Epidermal melanocyte (primary cell): Measurements from ENCODE around the gene MAP4K4.

Source experiments
- DNase-seq: peaks from one replicate; pipeline ENCODE4 v3.0.0; 2011; ENCODE audit warnings: low spot score; ENCODE audit not compliant: insufficient read length

MAP4K4 gene

DNA sequence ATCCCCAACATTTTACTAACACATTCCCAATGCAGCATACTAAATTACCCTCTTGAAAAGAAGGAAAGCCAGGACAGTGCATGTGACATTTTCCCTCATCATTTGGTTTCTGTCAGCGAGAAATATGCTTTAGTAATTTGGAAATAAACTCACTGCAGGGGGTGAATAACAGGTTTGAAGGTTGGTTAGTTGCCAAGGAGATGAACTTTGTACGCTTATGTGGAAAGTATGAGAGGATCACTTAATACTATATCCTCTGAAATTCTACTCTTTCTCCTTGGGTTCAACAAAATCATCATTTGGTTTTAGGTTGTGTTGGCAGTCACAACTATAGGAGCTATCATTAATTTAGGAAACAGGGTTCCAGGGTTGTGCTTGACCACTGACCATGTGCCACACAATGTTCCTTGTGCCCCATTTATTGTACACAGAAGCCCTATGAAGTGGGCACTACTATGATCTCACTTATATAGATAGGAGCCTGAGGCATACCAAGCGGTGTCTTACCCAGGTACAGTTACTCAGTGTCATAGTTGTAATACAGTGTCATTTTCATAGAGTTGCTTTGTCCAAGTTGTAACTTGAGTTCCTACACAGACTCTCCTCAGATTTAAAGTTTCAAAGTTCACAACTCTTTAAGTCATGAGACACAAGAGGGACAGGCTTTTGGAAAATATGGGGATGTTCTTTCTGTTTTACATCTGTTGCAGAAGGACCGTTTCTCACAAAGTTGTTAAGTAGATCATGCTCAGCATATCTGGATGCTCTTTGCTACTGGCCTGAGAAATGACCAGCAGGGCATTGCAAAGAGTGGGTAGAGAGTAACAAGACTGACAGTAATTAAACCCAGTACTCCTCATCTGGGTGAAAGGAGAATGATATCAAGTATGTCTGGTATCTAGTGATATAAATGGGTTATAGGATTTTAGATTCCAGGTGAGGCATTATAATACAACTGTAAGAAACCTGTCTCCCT lies 91.8 kb downstream of the MAP4K4 start:
- DNase-seq: no peak

DNA sequence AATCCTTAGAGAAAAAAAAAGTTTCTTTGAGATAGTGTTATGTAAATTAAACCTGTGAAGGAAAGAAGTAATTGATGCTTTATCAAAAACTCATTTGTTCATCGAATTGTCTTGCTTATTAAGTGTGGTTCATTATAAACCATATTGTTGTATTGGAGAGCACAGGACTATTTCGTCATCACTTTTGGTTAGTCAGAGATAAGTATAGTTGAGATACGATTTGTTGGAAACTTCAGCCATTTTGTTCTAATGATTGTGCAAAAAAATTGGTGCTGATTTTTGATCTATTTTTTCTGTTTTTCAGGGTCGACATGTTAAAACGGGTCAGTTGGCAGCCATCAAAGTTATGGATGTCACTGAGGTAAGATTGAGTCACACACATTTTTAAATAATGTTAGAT lies 92.9 kb downstream of the MAP4K4 start:
- no peak for DNase-seq

DNA sequence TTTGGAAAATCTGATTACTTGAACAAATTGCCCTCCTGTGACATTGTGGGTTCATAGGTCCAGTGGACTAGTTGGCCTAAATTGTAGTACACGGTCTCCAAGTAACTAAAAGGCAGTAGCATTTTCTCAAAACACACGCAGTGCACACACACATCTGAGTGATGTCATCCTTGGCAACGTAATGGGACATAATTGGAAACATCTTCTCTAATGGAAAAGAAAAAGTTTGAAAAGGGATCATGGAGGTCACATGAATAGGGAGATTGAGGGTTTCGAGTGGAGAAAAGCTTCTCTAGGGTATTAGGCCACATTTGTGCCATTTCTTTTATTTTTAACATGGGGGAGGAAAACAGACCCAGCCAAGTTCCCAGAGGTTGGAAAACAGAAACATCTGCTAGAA lies 93.3 kb downstream of the MAP4K4 start:
- no peak for DNase-seq

DNA sequence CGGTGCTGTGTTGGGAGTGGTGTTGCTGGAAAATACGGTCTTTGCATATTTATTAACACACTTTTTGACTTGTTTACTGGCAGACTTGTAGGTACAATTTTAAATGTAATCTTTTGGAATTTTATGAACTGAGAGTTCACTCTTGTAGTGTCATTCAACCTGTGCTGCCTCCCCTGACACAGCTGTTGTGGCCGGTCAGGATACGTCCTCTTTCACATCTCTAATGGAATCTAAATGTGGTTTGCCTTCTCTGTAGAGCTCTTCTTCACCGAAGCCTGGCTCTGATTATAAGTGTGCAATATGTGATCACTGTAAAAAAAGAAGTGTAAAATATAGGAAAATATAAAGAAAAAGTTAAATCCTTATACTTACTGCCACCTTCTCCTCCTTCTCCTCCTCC lies 94.7 kb downstream of the MAP4K4 start:
- no peak for DNase-seq

DNA sequence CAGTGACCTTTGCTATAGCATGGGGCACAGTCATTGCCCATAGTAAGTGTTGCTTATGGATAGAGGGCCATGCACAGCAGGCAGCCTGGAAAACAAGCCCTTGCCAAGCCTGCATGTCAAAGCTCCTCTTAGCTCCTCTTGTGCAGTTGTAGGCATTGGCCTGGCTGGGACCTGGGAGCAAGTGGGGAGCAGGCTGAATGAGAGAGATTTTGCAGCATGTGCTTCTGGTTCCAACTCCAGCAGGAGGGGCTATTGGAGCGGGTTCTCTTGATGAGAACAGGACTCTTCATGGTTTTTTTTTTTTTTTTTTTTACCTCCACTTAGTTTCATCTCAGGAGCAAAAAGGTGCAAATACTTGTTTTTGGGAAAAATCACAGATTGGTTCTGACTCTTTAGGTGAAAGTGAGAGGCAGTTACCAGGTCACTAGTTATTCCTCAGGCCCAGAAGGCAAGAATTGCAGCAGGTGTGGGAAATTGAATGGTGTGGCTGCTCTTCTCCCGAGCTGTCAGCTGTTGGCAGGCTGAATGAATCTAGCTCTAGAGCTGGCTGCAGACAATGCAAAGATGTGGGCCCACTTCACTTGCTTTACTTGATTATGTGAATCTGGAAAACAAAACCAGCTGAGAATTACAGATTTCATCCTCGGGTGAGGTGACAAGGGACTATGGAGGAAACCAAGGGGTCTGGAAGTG lies 95.9 kb downstream of the MAP4K4 start:
- no peak for DNase-seq

DNA sequence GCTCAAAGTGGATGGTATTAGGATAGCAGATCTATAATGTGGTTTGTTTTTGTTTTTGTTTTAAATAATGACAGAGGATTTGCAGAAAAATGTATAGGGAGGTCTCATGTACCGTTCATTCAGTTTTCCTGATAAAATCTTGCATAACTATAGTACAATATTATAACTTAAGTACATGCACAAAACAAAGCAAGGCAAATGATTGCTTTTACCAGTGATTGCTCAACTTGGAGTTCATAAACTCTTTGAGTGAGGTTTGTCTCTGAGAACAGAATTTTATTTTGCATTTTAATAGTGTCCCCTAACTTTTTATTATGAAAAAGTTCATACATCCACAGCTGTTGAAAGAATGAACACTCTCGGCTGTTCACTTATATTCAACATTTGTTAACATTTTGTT lies 96.6 kb downstream of the MAP4K4 start:
- no peak for DNase-seq

DNA sequence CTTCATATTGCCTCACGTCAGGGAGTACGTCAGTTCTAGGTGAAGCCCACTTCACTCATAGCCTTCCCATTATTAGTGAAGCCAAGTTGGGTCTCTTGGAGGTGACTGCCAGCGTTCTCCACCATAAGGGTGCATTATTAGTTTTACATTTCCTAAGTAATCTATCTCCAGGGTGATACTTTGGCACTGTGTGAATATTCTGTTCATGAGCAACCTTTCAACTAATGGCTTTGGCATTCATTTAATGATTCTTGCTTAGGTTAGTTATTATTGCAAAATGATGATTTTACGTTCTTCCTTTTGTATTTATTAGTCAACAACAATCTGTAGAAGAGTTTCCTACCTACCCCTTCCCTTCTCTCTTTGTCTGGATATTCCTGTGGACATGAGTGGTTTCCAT lies 97.5 kb downstream of the MAP4K4 start:
- DNase-seq: no peak

DNA sequence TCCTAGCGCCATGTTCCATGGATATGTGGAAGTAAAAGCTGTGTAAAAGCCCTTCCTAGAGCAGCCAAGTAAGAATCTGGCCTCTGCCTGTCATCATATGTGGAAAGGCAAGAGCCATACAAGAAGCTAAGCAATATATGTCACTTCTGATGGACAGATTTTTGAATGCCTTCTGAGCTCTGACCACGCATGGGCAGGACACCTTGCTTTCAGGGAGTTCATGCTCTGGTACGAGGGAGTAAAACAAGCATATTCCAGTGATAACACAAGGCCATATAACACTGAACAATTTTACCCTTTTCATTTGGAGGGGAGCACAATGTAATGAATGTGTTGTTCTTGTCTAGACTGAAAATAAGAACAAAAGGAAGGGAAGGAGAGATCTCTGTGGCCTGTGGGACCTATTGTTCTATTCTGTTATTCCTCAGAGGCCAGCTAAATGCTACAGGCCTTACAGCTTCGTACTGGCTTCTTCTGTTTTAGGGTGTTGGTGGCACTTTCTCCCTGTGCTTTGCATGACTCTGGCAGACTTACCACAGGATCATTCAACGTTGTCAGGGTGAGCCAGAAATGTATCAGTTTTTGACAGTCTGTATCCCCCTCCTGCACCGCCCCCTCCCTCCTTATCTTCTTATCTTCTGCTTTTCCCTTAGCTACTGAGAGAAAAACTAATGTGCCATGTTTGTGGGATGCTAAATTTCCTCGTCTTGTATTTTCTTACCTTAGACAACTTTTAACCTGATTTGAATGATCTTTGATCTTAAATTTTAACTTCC lies 99.5 kb downstream of the MAP4K4 start:
- DNase-seq: no peak

DNA sequence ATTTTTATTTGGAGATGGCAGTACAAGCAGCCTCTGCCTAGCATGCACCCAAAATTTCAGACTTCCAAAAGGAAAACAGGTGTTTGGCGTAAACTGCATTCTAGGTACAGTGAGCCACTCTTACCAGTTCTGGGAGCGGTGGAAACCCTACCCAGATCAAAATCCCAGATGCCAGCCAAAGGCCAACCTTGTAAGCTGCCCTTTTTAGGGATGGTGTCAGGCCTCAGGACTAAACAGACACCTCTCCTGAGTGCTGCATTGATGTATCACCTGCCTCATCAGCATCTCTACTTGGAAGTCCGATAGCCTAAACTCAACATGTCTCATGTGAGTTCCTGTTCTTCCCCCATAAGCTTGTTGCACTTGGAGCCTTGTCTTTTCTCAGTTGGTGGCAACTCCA lies 104.0 kb downstream of the MAP4K4 start:
- DNase-seq: no peak

DNA sequence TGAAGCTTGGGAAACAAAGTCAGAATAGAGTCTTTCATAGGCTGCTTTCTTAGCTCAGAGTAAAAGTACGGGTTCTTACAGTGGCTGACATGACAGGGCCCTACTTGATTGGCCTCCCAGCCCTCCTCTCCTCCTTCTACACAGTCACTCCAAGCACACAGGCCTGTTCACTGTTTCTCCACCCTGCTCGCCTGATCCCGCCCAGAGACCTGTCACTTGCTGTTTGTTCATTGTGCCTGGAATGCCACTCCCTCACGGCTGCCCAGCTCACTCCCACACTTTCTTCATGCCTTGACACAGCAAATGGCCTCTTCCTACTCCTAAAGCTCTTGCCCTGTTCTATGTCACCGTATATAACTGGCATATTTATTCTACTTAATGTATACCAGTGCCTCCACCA lies 104.8 kb downstream of the MAP4K4 start:
- DNase-seq: no peak

DNA sequence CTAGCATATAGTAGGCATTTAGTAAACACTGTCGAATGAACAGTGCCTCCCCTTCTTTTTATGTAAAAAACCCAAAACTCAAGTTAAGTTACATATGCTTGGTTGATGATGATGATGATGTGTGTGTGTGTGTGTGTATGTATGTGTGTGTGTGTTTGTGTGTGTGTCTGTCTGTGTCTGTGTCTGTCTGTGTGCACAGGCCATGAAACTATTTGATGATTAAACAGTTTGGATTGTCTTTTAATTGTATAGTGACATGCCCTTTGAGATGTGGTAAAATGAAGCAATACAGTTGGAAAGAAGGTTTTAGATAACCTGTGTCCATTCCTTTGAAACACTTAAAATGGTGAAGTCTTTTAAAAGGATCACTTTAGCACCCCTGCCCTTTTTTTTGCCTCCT lies 105.6 kb downstream of the MAP4K4 start:
- DNase-seq: no peak

DNA sequence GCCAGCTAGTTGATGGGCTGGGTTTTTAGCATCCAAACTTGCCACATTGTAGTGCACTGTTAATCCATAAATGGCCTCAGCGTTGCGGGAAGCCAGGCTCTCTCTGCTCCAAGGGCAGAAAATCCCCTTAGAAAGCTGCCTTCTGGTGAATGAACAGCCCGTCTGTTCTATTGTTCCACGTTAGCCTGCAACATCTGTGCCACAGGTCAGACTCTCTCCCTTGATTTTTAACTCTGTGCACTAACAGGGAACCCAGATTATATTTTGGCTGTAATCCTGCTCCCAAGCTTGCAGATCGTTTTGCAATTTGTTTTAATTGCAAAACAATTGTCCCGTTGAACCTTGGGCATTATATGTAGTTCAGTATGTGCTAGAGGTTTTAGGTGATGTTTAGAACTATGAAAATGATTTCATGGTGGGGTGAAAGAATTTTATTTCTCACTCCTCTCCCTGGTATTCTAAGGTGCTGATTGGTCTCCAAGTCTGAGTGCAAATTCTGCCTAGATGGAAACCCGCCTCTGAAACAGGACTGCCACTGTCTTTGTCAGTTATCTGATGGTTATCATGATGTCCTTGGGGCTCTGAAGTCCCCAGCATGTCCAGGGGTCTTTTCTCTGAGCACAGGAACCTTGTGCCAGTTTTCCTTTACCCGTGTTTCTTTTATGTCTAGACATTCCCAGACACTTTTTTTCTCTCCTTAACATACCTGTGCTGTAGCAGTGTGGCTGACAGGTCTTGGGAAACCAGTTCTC lies 106.6 kb downstream of the MAP4K4 start:
- DNase-seq: no peak

DNA sequence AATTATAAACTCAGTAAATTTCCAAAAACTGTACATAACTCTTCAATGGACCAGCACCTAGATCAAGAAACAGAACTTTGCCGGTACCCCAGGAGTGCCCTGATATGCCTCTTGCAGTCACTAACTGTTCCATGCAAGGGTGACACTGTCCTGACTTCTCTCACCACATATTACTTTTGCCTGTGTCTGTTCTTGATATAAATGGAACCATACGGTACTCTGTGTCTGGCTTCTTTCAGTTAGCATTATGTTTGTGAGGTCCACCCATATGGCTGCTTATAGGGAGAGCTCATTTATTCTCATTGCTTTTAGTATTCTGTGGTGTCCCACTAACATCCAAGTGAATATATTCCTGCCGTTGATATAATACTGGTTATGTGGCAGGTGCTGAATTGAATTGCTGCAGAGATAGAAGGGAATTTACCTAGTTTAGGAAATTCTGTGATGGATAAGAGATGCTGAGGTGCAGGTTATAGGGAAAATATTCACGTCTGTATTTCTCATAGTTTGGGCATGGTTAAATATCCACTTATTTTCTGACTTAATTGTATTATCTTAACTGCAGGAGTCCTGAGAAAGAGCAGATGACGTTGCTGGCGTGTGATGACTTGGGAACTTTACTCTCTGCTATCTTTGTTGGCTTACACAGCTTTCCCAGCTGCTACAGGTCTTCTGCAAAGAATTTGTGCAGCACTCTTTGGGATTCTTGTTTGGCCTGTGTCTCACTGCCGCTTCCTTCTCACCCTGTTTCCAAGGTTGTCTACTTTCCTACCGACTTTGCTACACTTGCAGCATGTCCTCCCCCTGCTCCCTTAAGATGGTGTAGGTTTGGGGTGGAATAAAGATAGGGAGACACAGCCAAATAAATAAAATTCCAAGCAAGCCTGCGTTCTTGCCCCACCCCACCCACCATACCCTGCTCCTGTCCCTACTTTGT lies 107.9 kb downstream of the MAP4K4 start:
- no peak for DNase-seq

DNA sequence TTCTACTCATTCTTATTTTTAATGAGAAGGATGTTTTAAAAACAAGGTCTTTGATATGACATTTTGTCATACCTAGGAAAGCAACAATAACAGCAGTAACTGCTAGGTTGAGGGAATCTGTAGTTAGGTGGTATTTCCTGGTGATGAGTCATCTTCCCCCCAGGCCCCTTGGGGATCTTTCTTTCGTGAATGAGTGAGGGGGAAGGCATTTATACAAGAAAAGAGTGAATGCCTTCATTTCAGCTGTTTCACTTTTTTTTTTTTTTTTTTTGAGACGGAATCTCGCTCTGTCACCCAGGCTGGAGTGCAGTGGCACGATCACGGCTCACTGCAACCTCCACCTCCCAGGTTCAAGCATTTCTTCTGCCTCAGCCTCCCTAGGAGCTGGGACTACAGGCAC lies 108.6 kb downstream of the MAP4K4 start:
- no peak for DNase-seq

DNA sequence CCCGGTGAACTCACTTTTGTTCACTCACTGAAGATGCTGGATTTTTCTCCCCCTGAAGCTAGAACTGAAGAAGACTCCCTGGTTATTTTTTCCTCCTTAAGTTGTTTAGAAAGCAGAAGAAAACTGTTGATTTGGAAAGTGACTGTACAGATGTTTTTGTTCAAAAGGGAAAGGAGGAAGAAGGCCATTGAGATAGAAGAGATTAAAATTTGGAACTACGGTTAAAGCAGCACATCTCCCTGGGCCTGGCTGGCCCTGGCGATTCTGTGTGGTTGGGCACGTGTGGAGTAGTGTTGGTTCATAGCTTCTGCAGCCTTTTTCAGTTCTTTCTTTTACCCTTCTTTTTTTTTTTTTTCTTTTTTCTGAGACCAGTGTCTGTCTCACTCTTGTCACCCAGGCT lies 109.2 kb downstream of the MAP4K4 start:
- DNase-seq: no peak

DNA sequence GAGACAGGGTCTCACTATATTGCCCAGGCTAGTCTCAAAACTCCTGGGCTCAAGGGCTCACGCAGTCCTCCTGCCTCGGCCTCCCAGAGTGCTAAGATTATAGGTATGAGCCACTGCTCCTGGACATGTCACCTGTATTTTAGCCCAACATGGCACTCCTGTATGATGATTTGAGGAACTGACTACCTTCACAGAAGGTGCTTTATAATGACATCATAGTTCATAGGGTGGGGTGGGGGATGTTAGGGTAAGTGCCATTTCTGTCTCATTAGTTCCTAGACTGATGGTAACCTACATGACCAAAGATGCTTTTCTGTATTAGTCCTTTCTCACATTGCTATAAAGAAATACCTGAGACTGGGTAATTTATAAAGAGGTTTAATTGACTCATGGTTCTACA lies 109.7 kb downstream of the MAP4K4 start:
- DNase-seq: no peak

DNA sequence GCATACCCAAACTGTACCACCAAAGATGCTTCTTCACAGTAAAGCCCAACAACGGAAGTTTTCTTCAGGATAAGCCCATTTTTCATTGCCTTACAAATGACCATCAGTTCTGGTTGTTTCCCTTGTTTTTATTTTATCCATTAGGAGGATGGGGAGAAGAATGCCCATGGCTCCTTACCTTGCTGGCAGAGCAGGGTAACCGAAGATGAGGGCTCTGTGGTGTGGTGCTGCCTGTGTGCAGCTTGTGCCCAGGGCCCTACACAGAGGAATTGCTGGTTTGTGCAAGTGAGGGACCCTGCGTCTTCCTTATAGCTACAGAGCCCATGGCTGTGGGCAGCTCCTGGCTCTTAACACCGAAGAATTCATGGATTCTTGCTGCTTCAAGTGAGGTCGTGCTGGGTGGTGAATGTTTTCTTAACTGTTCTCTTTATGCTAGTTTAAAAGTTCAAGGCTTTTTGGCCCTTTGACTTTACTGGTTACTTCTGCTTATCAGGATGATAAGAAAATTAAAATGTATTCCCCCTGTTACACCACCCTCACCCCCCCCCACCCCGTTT lies 110.6 kb downstream of the MAP4K4 start:
- DNase-seq: no peak

DNA sequence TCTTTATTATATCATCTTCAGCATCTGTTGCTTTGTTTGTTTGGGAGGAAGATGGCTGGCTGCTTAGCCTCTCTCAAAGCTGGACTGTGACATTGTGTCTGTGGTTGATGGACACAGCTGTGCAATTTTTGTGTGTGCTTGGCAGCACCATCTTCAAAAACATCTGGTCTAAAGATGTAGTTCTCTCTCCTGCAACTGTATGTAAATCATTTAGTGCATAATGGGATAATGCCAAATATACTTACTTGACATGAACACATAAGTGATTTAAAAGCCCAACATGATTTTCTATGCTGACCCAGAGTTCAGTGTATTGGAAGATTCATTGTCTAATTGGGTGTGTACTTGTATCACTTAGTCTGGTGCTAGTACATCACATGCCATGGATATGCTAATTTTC lies 112.2 kb downstream of the MAP4K4 start:
- DNase-seq: no peak

DNA sequence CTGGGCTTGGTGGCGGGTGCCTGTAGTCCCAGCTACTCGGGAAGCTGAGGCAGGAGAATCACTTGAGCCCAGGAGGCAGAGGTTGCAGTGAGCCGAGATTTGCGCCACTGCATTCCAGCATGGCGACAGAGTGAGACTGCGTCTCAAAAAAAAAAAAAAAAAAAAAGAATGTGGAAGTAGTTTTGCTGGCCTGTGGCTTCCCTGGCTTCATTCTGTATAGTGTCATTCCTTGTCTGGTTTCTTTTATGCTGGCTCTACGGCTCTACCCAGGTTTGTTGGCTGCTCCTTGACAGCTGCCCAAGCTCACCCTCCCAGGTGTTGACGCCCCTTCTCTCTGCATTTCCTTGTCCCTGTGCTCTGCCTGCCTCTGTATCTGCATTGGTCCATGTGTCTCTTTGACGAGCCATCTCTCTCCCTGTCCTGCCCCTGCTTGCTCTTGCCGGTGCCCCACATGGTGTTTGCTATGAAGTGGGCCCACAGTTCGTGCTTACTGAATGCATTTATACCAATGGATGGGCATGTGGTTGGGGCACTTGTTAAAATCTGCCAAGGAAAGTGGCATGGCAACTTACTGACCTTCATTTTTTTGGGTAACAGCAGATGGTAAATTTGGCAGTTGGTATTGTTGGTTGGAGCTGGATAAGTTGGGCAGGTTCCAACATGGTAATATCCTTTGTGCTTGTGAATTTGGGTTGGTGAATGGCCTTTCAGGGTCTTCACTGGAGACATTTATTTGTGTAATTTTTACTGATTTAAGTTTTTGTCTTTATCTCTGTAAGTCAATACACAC lies 113.9 kb downstream of the MAP4K4 start:
- no peak for DNase-seq
